ENCODE measurements around the gene NAA38. TPM values are rescaled to one million over a fixed set of nuclear protein-coding genes. Genes with fewer than 3 reads are reported as not detected.
A peak's percentile ranks its signal among the peaks of the same experiment; 100 is the strongest.
"Not testable (repeated sequence)": the region's sequence is repeated elsewhere in the genome, so short reads cannot be mapped to it uniquely, and the experiment has no call there.

NAA38 gene
- polyA plus RNA-seq, 4 donors: 60.5 to 133 (median 65.9) TPM

DNA sequence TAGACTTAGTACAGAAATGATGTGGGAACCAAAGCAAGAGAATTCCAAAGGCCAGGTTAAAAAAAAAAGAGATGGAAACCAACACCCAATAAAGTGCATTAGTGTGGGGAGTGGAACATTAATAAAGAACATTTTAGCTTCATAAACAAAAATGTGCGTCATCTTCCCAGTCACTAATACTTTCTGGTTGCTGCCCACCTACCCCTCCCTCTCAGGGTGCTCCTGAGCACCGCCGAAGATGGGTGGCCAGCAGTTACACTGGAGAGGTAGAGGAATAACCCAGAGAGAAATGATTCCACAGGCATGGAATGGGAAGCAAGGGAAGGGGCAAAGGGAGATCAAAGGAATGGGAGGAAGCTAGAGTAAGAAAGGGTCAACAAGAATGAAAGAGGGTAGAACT is 25.3 kb upstream of the NAA38 start:
- DNase-seq (ENCODE audit: low read depth in 4 of 4, low spot score in 3 of 4): no peak

DNA sequence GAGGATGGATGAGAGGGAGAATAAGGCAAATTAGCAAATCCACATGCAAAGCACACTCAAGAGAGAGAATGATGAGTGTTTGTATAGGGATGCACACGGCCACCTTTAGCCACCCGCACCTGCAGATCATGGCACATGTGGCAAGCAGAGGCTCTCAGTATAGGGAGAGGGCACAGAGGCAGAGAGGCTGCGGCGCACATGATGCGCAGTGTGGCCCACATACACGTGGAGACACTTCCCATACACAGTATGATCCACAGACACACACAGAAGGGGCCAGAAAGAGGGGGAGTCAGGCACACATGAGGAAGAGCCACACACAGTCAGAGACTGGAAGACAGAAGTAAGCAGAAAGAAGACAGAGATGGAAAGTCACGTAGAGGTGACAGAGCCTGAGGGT is 24.7 kb upstream of the NAA38 start:
- DNase-seq (ENCODE audit: low read depth in 4 of 4, low spot score in 3 of 4): no peak

GRCh38 chr17:7881276-7882054 is 24.1 kb upstream of the NAA38 start:
- DNase-seq (ENCODE audit: low read depth in 4 of 4, low spot score in 3 of 4): no peak

GRCh38 chr17:7880076-7880868 is 22.9 kb upstream of the NAA38 start:
- DNase-seq (ENCODE audit: low read depth in 4 of 4, low spot score in 3 of 4): no peak

GRCh38 chr17:7878234-7878633 is 20.9 kb upstream of the NAA38 start:
- DNase-seq (ENCODE audit: low read depth in 4 of 4, low spot score in 3 of 4): no peak

DNA sequence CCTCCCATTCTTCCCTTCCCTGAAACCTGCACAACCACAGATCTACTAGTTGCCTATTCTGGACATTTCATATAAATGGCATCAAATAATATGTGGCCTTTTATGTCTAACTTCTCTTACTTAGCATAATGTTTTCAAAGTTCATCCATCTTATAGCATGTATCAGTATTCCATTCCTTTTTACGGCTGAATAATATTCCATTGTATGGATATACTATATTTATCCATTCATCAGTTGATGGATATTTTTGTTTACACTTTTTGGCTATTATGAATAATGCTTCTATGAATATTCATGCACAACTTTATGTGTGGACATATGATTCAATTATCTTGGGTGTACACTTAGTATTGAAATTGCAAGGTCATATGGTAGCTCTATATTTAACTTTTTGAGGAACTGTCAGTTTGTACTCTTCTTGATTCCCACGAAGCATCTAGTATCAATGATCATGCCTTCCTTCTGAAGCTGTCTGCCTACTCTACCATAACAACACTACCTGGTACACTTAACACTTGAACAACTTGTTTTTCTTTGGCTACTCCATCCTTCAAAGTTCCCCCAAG is 18.5 kb upstream of the NAA38 start:
- DNase-seq (ENCODE audit: low read depth in 4 of 4, low spot score in 3 of 4): no peak

DNA sequence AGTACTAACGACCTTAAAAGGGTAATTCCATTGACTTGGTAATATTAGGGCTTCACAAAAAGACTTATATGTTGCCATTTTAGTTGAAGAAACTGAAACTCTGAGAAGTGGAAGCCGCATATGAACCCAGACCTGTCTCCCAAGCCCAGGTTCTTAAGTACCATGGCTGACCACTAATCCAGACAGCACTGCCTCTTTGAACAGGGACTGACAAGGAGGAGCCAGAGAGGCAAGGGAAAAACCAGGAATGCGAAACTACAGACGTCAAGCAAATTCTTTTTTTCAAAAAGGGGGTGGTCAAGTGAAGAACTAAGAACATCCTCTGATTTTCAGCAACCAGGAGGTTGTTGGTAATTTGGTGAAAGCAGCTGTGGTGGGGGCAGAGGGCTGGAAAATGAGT is 15.7 kb upstream of the NAA38 start:
- no peak for DNase-seq (ENCODE audit: low read depth in 4 of 4, low spot score in 3 of 4)

- DNase-seq (ENCODE audit: low read depth in 4 of 4, low spot score in 3 of 4): no peak
Measured at GRCh38 chr17:7867881-7868329, 10.5 kb upstream of the NAA38 start.

- DNase-seq (ENCODE audit: low read depth in 4 of 4, low spot score in 3 of 4): no peak
Measured at GRCh38 chr17:7864995-7865650, 7.8 kb upstream of the NAA38 start.

- DNase-seq (ENCODE audit: low read depth in 4 of 4, low spot score in 3 of 4): not testable (repeated sequence)
Measured at GRCh38 chr17:7864384-7864783, 7.0 kb upstream of the NAA38 start.

GRCh38 chr17:7862692-7863437 is 5.5 kb upstream of the NAA38 start:
- DNase-seq (ENCODE audit: low read depth in 4 of 4, low spot score in 3 of 4): peak in 1 of 4 donors; percentile 56

DNA sequence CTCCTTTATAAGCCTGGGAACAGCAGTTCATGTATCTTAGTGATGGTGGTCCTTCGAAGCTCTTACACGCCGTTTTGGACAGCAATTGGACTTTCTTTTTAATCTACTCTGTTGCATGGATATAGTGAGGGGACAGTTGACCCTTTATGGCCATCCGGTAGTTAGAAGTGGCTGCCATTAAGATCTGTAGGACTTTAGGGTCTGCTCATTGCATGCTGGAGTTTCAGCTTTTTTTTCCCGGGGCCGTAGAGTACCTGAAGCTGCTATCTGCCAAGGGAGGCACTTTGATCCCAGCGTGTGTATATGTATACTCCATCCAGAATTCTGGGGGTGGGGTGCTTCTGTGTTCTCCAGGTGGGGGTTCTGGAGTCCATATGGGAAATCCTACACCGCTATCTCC is 1.7 kb upstream of the NAA38 start:
- DNase-seq (ENCODE audit: low read depth in 4 of 4, low spot score in 3 of 4): no peak

- DNase-seq (ENCODE audit: low read depth in 4 of 4, low spot score in 3 of 4): no peak
Measured at GRCh38 chr17:7858522-7858810, 1.1 kb upstream of the NAA38 start.

GRCh38 chr17:7857713-7858521 is 558 bp upstream of the NAA38 start, which contains the start of gene CYB5D1:
Gene CYB5D1, plus strand, starts transcription at chr17:7858003. Its CDS starts 132 bp downstream, at chr17:7858135.
- DNase-seq (ENCODE audit: low read depth in 4 of 4, low spot score in 3 of 4): peak in 3 of 4 donors; percentile 87 to 91 (median 90)

GRCh38 chr17:7856011-7856810 is 1.1 kb downstream of the NAA38 start:
- DNase-seq (ENCODE audit: low read depth in 4 of 4, low spot score in 3 of 4): peak in 1 of 4 donors; percentile 36

DNA sequence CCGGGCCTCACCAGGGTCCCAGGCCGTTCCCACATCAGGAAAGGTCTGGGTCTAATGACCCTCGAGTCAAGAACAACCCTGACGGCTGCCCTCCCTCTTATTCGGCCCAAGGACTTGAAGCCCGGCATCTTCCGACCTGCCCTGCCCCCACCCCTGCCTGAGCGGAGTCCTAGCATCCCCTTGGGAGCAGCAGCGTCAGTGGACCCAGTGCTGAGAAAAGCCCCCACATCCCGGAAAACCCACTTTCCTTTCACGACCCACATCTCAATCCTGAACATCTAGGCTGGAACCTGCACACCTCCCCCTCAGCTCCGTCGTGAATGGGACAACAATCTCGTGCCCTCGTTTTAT is 1.7 kb downstream of the NAA38 start:
- no peak for DNase-seq (ENCODE audit: low read depth in 4 of 4, low spot score in 3 of 4)

- DNase-seq (ENCODE audit: low read depth in 4 of 4, low spot score in 3 of 4): no peak
Measured at GRCh38 chr17:7854851-7855659, 2.3 kb downstream of the NAA38 start, which contains the start of gene TMEM88. Gene TMEM88, plus strand, starts transcription at chr17:7855066. Its CDS starts 9 bp downstream, at chr17:7855075.

All from left renal pelvis (tissue), 4 donors.